ENCODE data around the gene TOLLIP. TPM values are rescaled to one million over a fixed set of nuclear protein-coding genes. Genes with fewer than 3 reads are reported as not detected.

TOLLIP gene
- total and polyA plus RNA-seq, 9 of the 15 experiments (the other 6 are each of a cell fraction or from before 2014, with no cell fraction given) = 0.23 to 22.8 (median 7.1) TPM

- Histone ChIP-seq H3K36me3 (ENCODE audit: control insufficient read depth, insufficient read depth, low read length) (no peaks in the 10 kb centered on the region), H3K79me2 (ENCODE audit: control insufficient read depth, insufficient read depth, low read length) (no peaks in the 10 kb centered on the region), H3K9ac (ENCODE audit: insufficient read depth in 1 of 2, low read depth in 2 of 2, low read length in 2 of 2) (peak overlapping the region; percentile 59 to 92), H3K27ac (ENCODE audit: extremely low read depth, low read depth, low read length) (peak overlapping the region; percentile 65), H3K27me3 (ENCODE audit: control insufficient read depth in 2 of 2, insufficient read depth in 2 of 2, low read length in 2 of 2) (no peaks in the 10 kb centered on the region), H3K9me3 (replicated peaks; ENCODE audit: control insufficient read depth, insufficient read depth, low read depth, low read length) (peaks cover 3% of the 10 kb centered on the region; the same call in 1 of the 2 replicates), H3K4me2 (ENCODE audit: insufficient read depth, low read length) (peak overlapping the region; percentile 82), H4K20me1 (replicated peaks; ENCODE audit: control insufficient read depth, insufficient read depth, low read length) (no peaks in the 10 kb centered on the region; the same call in 1 of the 2 replicates), H3K9me1 (ENCODE audit: control insufficient read depth, insufficient read depth, low read length) (peaks cover 8% of the 10 kb centered on the region), H3K4me3 (peak overlapping the region; percentile 39), H2AFZ (ENCODE audit: low read depth, low read length) (peak overlapping the region; percentile 78), H3K4me1 (replicated peaks in 1 of 2; ENCODE audit: control insufficient read depth in 2 of 2, insufficient read depth in 2 of 2, low read length in 2 of 2) (peaks cover 5 to 56% of the 10 kb centered on the region in 2 experiments; a peak in 4 of 5 replicates)
- in situ Hi-C loops (cut with MboI) (no loop called here), intact Hi-C loops (cut with micrococcal nuclease) (no loop called here)
- POLR2A ChIA-PET = interaction anchor here (0.6 to 0.8 kb wide), 2 partner anchors 263 to 1708 kb away, joined by 3 read pairs; no protein-coding TSS in a partner anchor
- no TSS peak for BruUV-seq (replicated peaks)
- DNase-seq (ENCODE audit: extremely low read depth in 1 of 4, low spot score in 3 of 4) (peak; percentile 83 to 91 (median 84)), ATAC-seq (peak; percentile 90), FAIRE-seq (peak; percentile 90)
- CTCF ChIA-PET (ENCODE audit: low intra/inter-chr PET ratio) = no interaction called here
- 11% methylated on average over 29 of the region's 31 CpGs for WGBS (ENCODE audit: insufficient coverage, low coverage, missing lambda C conversion rate)
- TF ChIP-seq RBFOX2 (IDR thresholded peaks at IDR 0.05; ENCODE audit: low read depth, low read length) (peak; percentile 79), DIDO1 (tag; IDR thresholded peaks at IDR 0.05; ENCODE audit: low read depth) (0 out of 2 replicates have a peak, but pooled peaks have one; percentile 32), FOXA3 (CRISPR knock-in tag; conservative IDR thresholded peaks at IDR 0.05 in 1 of 2, IDR thresholded peaks at IDR 0.05 in 1 of 2) (no peak), PKNOX1 (IDR thresholded peaks at IDR 0.05) (peak; percentile 77), EGR1 (conservative IDR thresholded peaks at IDR 0.05) (peak; percentile 49), SMC3 (conservative IDR thresholded peaks at IDR 0.05; ENCODE audit: insufficient read depth, low read depth, low read length) (no peak), SP1 (CRISPR knock-in tag; IDR thresholded peaks at IDR 0.05) (peak; percentile 85), NFYB (IDR thresholded peaks at IDR 0.05; ENCODE audit: extremely low read depth, insufficient read length) (no peak), ZNF764 (CRISPR knock-in tag; IDR thresholded peaks at IDR 0.05; ENCODE audit: low read depth) (no peak)
- TF ChIP-seq, protein P1, sequence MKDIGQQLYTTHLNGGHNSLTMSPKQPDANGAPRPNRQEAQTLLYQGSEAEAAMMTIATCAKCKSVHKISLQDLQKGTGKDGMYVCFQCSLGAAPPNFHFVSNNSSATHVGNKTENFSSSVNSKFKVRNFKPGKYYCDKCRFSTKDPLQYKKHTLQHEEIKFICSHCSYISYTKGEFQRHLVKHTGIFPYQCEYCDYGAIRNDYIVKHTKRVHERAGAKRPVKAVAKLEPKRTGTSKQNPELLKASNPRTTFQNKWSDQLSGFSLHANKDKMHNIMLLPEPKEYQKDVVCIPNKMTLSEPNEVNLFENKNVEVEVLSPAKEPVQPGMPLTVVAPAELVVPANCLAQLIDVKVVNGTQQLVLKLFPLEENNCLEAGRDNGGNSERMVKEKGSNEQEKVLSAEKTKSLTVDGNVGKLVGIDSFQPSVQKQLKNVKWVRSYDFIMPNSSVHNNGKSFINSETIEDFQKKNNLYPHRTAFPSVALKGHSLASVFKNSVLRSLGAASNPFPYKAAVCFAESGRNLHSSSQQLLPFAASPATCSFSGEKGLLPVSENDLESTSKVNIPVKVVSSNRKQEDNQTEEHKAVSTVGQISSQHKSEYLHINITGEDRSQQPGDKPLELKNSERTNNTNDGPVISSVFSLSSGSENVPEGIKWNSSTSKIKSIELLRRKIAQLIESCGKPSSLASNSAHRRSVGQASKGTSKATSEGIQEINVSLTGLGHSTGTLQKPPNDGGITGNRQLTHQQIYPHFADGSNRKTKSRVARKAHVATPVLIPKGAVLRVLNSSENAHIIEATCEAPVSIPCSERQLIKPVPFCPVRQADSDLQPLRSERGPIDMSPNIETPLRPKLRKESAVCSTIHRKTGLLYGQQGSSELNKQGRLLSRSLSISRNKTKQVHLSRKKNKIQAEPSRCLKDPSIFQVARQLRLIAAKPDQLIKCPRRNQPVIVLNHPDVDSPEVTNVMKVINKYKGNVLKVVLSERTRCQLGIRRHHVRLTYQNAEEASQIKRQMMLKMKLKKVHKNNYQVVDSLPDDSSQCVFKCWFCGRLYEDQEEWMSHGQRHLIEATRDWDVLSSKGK (CRISPR knock-in tag; IDR thresholded peaks at IDR 0.05) = no peak
- TF ChIP-seq, protein P2, sequence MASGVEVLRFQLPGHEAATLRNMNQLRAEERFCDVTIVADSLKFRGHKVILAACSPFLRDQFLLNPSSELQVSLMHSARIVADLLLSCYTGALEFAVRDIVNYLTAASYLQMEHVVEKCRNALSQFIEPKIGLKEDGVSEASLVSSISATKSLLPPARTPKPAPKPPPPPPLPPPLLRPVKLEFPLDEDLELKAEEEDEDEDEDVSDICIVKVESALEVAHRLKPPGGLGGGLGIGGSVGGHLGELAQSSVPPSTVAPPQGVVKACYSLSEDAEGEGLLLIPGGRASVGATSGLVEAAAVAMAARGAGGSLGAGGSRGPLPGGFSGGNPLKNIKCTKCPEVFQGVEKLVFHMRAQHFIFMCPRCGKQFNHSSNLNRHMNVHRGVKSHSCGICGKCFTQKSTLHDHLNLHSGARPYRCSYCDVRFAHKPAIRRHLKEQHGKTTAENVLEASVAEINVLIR (CRISPR knock-in tag; IDR thresholded peaks at IDR 0.05) = peak; percentile 71
- TF ChIP-seq, protein P3, sequence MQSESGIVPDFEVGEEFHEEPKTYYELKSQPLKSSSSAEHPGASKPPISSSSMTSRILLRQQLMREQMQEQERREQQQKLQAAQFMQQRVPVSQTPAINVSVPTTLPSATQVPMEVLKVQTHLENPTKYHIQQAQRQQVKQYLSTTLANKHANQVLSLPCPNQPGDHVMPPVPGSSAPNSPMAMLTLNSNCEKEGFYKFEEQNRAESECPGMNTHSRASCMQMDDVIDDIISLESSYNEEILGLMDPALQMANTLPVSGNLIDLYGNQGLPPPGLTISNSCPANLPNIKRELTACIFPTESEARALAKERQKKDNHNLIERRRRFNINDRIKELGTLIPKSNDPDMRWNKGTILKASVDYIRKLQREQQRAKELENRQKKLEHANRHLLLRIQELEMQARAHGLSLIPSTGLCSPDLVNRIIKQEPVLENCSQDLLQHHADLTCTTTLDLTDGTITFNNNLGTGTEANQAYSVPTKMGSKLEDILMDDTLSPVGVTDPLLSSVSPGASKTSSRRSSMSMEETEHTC (IDR thresholded peaks at IDR 0.05) = peak; percentile 72
These were observed 47.0 kb downstream of the TOLLIP start for GRCh38 chr11:1262172-1263006.

All from K562 (cell line).